IPS-11a (cell line): ENCODE results near the gene MUC5B.
"Not testable (repeated sequence)": the region's sequence is repeated elsewhere in the genome, so short reads cannot be mapped to it uniquely, and the experiment has no call there.

Experiments used
- H3K4me3 ChIP-seq: one replicate; pipeline ENCODE4 v1.5.1; 2013; ENCODE audit warnings: low read depth, low read length, control low read depth

MUC5B gene

DNA sequence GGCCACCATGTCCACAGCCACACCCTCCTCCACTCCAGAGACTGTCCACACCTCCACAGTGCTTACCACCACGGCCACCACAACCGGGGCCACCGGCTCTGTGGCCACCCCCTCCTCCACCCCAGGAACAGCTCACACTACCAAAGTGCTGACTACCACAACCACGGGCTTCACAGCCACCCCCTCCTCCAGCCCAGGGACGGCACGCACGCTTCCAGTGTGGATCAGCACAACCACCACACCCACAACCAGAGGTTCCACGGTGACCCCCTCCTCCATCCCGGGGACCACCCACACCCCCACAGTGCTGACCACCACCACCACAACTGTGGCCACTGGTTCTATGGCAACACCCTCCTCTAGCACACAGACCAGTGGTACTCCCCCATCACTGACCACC is 21.7 kb downstream of the MUC5B start:
- H3K4me3 ChIP-seq = not testable (repeated sequence)

DNA sequence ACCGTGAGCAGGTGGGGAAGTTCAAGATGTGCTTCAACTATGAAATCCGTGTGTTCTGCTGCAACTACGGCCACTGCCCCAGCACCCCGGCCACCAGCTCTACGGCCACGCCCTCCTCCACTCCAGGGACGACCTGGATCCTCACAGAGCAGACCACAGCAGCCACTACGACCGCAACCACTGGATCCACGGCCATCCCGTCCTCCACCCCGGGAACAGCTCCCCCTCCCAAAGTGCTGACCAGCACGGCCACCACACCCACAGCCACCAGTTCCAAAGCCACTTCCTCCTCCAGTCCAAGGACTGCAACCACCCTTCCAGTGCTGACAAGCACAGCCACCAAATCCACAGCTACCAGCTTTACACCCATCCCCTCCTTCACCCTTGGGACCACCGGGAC is 22.9 kb downstream of the MUC5B start:
- H3K4me3 ChIP-seq = not testable (repeated sequence)

DNA sequence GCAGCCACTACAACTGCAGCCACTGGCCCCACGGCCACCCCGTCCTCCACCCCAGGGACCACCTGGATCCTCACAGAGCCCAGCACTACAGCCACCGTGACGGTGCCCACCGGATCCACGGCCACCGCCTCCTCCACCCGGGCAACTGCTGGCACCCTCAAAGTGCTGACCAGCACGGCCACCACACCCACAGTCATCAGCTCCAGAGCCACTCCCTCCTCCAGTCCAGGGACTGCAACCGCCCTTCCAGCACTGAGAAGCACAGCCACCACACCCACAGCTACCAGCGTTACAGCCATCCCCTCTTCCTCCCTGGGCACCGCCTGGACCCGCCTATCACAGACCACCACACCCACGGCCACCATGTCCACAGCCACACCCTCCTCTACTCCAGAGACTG is 23.4 kb downstream of the MUC5B start:
- H3K4me3 ChIP-seq = not testable (repeated sequence)

DNA sequence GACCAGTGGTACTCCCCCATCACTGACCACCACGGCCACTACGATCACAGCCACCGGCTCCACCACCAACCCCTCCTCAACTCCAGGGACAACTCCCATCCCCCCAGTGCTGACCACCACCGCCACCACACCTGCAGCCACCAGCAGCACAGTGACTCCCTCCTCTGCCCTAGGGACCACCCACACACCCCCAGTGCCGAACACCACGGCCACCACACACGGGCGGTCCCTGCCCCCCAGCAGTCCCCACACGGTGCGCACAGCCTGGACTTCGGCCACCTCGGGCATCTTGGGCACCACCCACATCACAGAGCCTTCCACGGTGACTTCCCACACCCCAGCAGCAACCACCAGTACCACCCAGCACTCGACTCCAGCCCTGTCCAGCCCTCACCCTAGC is 24.2 kb downstream of the MUC5B start:
- not testable (repeated sequence) for H3K4me3 ChIP-seq

DNA sequence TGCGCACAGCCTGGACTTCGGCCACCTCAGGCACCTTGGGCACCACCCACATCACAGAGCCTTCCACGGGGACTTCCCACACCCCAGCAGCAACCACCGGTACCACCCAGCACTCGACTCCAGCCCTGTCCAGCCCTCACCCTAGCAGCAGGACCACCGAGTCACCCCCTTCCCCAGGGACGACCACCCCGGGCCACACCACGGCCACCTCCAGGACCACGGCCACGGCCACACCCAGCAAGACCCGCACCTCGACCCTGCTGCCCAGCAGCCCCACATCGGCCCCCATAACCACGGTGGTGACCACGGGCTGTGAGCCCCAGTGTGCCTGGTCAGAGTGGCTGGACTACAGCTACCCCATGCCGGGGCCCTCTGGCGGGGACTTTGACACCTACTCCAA is 26.1 kb downstream of the MUC5B start:
- H3K4me3 ChIP-seq = not testable (repeated sequence)

DNA sequence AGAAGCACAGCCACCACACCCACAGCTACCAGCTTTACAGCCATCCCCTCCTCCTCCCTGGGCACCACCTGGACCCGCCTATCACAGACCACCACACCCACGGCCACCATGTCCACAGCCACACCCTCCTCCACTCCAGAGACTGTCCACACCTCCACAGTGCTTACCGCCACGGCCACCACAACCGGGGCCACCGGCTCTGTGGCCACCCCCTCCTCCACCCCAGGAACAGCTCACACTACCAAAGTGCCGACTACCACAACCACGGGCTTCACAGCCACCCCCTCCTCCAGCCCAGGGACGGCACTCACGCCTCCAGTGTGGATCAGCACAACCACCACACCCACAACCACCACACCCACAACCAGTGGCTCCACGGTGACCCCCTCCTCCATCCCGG is 27.5 kb downstream of the MUC5B start:
- H3K4me3 ChIP-seq = not testable (repeated sequence)

DNA sequence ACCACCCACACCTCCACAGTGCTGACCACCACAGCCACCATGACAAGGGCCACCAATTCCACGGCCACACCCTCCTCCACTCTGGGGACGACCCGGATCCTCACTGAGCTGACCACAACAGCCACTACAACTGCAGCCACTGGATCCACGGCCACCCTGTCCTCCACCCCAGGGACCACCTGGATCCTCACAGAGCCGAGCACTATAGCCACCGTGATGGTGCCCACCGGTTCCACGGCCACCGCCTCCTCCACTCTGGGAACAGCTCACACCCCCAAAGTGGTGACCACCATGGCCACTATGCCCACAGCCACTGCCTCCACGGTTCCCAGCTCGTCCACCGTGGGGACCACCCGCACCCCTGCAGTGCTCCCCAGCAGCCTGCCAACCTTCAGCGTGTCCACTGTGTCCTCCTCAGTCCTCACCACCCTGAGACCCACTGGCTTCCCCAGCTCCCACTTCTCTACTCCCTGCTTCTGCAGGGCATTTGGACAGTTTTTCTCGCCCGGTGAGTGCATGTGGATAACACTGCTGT is 28.4 kb downstream of the MUC5B start:
- H3K4me3 ChIP-seq = no peak overlapping the region

DNA sequence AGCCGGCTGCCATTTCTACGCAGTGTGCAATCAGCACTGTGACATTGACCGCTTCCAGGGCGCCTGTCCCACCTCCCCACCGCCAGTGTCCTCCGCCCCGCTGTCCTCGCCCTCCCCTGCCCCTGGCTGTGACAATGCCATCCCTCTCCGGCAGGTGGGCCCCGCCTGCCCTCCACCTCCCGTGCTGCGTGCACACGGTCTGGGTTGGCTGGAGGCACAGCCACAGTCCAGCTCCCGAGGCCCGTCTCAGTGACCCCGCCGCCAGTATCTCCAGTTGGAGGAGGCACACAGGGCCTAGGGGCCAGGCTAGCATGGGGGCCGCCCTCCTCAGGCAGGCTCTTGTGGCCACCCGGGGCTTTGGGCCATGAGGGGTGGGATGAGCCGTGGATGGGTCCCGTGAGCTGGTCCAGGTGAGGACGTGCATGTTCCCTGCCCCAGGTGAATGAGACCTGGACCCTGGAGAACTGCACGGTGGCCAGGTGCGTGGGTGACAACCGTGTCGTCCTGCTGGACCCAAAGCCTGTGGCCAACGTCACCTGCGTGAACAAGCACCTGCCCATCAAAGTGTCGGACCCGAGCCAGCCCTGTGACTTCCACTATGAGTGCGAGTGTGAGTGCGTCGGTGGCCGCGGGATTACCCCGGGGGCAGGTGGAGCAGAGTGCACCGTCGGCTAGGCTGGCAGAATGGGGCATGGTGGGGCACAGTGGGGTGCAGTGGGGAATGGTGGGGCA is 29.7 kb downstream of the MUC5B start:
- H3K4me3 ChIP-seq = no peak overlapping the region

DNA sequence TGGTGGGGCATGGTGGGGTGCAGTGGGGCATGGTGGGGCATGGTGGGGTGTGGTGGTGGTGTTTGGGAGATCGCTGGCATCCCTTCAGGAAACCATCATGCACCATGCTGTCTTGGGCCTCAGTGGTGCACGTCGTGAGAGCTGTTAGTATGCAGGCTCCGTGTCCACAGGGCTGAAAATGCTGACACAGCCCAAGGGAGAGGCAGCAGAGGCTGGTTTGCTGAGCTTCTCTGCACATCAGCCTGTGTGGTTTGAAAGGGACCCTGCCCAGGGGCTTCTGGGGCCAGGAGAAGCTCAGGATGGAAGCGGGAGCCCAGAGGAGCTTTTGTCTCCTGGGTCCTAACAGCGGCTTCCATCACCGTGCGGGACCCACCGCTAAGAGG is 30.2 kb downstream of the MUC5B start:
- no peak overlapping the region for H3K4me3 ChIP-seq

DNA sequence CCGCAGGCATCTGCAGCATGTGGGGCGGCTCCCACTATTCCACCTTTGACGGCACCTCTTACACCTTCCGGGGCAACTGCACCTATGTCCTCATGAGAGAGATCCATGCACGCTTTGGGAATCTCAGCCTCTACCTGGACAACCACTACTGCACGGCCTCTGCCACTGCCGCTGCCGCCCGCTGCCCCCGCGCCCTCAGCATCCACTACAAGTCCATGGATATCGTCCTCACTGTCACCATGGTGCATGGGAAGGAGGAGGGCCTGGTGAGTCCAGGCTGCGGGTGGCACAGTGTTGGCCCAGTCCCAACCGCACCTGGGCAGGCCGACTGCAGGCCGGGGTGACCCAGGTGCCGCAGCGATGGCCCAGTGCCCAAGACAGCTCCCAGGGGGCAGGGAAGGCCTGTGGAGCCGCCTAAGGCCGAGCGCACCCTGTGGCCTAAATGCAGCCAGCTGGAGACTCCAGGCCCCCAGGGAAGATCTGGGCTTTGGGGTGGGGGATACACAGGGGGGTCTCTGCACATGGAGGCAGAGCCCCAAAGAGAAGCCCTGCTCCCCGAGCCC is 31.3 kb downstream of the MUC5B start:
- no peak overlapping the region for H3K4me3 ChIP-seq

DNA sequence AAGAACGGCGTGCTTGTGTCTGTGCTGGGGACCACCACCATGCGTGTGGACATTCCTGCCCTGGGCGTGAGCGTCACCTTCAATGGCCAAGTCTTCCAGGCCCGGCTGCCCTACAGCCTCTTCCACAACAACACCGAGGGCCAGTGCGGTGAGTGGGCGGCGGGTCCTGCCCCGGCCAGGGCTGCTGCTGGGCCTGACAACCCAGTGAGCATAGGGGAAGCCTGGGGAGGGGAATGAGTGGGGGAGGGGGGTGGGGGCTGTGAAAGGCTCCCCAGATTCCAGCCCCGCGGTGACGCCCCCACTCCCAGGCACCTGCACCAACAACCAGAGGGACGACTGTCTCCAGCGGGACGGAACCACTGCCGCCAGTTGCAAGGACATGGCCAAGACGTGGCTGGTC is 31.9 kb downstream of the MUC5B start:
- no peak overlapping the region for H3K4me3 ChIP-seq

DNA sequence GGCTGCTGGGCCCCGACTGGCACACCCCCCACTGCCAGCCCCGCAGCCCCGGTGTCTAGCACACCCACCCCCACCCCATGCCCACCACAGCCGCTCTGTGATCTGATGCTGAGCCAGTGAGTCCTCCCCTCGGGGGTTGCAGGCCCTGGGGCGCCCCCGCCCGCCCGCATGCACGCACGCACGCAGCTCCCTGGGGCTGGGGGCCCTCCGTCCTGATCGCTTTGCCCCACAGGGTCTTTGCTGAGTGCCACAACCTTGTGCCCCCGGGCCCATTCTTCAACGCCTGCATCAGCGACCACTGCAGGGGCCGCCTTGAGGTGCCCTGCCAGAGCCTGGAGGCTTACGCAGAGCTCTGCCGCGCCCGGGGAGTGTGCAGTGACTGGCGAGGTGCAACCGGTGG is 32.3 kb downstream of the MUC5B start:
- H3K4me3 ChIP-seq = no peak overlapping the region

DNA sequence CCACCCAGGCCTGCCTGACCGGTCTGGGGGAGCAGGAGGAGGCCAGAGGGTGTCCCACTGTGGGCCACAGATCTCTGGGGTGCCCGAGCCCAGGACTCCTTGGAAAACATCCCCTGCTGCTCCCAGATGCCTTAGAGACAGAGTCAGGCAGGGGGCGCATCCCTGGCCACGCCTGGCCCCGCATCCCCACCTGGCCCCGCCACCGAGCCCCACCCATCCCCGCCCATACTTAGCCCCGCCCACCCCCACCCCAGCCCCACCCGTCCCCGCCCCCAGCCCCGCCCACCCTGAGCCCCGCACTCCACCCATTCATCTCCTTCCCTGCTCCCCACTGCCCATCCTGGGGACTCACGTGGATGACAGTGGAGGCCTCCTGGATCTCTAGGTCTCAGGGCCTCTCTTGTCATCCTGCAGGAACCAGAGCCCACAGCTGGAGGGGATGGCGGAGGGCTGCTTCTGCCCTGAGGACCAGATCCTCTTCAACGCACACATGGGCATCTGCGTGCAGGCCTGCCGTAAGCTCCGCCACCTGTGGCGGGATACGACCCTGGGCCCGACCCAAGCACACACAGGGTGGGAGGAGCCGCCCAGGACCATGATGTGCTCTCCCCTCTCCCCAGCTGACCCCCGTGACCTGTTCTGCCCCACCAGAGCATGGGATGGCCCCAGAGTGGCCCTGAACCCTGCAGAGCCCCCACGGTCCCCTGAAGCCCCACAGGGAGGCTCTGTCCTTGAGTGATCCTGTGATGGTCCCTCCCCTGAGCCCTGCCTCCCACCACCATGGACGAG is 33.6 kb downstream of the MUC5B start:
- no peak overlapping the region for H3K4me3 ChIP-seq

DNA sequence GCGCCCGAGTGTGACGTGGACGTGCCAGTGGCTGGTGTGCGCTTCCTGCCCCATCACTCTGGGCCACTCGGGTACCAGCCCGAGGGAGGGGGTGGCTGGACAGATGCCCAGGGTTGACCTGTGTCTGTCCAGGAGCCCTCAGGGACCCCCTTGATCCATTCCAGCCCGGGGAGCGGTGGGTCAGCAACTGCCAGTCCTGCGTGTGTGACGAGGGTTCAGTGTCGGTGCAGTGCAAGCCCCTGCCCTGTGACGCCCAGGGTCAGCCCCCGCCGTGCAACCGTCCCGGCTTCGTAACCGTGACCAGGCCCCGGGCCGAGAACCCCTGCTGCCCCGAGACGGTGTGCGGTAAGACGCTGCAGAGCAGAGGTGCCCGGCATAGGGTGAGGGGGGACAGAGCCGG is 34.5 kb downstream of the MUC5B start:
- no peak overlapping the region for H3K4me3 ChIP-seq

DNA sequence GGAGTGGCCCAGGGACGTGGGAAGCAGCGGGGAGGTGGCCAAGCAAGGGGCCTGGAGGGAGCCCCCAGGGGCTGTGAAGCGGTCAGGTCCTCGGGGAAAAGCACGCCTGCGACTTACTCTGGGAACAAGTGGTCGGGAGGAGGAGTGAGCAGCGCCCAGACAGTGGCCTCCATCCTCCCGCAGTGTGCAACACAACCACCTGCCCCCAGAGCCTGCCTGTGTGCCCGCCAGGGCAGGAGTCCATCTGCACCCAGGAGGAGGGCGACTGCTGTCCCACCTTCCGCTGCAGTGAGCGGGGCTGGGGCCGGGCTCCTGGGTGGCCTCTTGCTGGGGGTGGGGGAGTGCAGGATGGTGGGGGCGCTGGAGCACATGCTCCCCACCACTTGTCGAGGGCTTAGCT is 35.0 kb downstream of the MUC5B start:
- no peak overlapping the region for H3K4me3 ChIP-seq

DNA sequence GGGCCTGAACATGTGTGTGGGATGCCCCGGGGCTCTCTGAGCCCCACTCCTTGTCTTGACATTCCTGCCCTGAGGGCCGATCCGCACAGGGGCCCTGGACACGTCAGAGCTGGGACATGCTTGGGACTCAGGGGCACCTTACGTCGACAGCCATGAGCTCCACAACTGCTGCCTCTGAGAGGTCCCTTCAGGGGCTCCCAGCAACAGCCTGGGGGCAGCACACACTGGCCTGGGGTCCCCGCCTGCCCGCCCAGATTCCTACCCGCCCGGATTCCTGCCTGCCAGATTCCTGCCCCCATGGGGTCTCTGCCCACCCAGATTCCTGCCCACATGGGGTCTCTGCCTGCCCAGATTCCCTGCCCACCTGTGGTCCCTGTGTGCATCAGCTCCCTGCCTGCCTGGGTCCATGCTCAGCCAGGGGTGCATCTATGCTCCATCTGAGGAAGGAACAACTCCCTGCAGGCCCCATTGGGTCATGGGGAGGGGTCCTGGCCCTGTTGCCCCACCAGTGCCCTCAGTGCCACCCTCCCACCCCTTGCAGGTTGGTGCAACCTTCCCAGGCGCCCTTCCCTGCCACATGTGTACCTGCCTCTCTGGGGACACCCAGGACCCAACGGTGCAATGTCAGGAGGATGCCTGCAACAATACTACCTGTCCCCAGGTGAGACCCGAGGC is 35.7 kb downstream of the MUC5B start:
- no peak overlapping the region for H3K4me3 ChIP-seq

DNA sequence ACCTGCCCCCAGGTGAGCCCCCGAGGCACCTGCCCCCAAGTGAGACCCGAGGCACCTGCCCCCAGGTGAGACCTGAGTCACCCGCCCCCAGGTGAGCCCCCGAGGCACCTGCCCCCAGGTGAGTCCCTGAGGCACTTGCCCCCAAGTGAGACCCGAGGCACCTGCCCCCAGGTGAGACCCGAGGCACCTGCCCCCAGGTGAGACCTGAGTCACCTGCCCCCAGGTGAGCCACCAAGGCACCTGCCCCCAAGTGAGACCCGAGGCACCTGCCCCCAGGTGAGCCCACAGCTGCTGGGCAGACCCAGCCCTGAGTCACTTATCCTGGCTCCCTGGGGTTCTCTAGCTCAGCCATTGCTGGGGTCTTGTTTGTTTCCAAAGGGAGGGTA is 36.2 kb downstream of the MUC5B start:
- no peak overlapping the region for H3K4me3 ChIP-seq

DNA sequence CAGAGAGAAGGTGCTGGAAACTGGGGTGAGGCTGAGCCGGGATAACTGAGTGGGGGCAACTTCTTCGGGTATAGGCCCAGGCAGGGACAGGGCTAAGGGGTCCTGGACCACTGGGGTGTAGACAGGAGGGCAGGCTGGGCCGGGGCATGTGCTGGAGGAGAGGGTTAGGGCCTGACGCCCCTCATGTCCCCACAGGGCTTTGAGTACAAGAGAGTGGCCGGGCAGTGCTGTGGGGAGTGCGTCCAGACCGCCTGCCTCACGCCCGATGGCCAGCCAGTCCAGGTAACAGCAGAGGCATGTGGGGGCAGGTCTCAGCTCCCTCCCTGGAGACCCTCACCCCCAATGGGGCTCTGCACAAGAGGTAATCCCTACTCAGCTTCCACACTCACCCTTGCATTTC is 36.7 kb downstream of the MUC5B start:
- no peak overlapping the region for H3K4me3 ChIP-seq

DNA sequence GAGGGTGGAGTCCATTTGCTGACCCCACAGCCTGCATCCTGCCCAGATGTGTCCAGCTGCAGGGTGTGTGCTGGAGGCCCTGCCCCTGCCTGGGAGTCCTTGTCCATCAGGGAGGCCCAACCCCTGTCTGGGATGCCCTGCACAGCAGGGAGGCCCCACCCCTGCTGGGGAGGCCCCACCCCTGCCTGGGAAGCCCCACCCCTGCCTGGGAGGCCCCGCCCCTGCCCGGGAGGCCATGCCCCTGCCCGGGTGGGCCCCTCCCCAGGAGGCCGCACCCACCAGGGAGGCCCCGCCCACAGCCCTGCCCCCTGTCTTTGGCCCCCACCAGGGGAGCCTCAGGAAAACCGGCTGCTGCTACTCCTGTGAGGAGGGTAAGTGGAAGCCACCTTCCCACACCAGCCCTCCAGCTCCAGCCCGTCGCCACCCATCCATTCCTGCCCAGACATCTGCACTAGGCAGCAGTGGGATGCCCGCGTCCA is 37.2 kb downstream of the MUC5B start:
- no peak overlapping the region for H3K4me3 ChIP-seq

DNA sequence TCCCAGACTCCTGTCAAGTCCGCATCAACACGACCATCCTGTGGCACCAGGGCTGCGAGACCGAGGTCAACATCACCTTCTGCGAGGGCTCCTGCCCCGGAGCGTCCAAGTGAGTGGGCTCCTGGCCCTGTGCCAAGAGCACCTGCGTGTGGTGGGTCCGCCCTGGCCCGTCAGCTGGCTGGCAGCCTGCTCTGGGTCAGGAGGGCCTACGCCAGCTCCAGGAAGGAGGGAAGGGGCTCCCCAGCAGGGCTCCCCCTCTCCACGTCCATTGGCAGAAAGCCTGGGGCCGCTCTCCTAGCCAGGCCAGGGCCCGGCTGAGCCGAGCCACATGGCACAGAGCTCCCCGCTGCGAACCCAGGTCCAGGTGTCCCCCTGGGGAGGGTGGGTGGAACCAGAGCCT is 37.8 kb downstream of the MUC5B start:
- H3K4me3 ChIP-seq = no peak overlapping the region
